ENCODE results near the gene OR8H1.

OR8H1 gene, protein sequence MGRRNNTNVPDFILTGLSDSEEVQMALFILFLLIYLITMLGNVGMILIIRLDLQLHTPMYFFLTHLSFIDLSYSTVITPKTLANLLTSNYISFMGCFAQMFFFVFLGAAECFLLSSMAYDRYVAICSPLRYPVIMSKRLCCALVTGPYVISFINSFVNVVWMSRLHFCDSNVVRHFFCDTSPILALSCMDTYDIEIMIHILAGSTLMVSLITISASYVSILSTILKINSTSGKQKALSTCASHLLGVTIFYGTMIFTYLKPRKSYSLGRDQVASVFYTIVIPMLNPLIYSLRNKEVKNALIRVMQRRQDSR

GRCh38 chr11:56292154-56292553, at the start of gene OR8H1:
Gene OR8H1 (minus strand): TSS chr11:56292254. CDS start chr11:56291062, 1,192 bp downstream.
- DNase-seq (ENCODE audit: insufficient read length, low spot score) (no peak), FAIRE-seq (no peak)

- no peak for DNase-seq (ENCODE audit: insufficient read length, low spot score)
- FAIRE-seq, result no peak
Observed at GRCh38 chr11:56340289-56340688, 48.2 kb upstream of the OR8H1 start.

GRCh38 chr11:56333156-56333555, 41.1 kb upstream of the OR8H1 start:
- FAIRE-seq (no peak), DNase-seq (ENCODE audit: insufficient read length, low spot score) (no peak)

- DNase-seq (ENCODE audit: insufficient read length, low spot score) (no peak), FAIRE-seq (no peak)
Observed at GRCh38 chr11:56331861-56332491, 39.9 kb upstream of the OR8H1 start.

DNA sequence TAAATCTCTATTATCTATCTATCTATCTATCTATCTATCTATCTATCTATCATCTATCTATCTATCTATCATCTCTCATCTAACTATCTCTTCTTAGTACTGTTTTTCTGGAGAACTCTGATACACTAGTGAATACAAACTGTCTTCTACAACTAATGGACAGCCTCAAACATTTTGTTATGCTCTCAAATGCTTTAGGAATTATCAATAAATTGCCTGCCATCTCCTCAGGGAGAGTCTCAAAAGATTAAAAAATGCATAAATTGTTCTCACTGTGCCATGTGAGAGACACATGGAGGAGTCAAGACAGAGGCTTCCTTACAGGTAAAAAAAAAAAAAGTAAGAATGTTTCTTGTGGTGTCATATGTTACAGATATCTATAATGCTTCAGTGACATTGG, 22.8 kb upstream of the OR8H1 start, which contains the start of gene OR8K3:
Gene OR8K3, plus strand, starts transcription at position 301 of the 400 bp plus-strand sequence. CDS start 3,163 bp downstream, outside the sequence.
- FAIRE-seq (no peak), DNase-seq (ENCODE audit: insufficient read length, low spot score) (no peak)

DNA sequence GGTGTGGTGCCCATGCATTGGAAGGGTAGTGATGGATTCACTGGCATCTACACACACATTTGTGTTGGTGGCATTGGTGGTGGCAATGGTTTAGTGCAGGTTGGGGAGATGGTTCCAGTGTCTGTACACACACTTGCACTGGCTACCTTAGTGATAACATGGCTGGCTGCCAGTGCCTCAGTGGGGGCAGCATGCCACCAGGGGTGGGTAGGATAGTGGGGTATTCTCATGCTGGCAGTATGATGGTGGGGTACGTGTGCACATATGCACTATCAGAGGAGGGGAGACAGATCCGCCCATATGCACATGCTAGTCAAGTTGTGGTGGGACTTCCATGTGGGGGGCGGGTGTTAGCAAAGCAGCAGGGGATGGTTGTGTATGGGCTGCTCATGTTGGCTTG, 15.8 kb upstream of the OR8H1 start:
- DNase-seq (ENCODE audit: insufficient read length, low spot score), result no peak
- FAIRE-seq, result no peak

DNA sequence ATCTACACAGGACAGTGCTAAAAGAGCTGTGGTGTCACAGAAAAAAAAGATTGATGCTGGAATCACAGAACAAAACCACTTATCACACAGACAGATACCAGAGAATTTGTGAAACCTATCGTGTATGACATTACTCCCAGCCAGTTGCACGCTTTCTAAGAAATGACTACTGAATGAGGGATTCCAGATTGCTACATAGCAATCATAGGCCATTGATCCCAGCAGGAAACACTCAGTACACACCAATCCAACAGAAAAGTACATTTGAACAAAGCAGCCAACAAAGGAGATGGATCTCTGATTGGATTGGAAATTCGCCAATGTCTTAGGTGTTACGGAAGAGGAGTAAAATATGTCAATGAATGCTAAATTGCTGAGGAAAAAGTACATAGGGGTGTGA, 4.8 kb upstream of the OR8H1 start:
- no peak for FAIRE-seq

GRCh38 chr11:56273854-56274253, 18.2 kb downstream of the OR8H1 start, which contains the start of gene OR5T1:
Gene OR5T1 (plus strand): TSS chr11:56274154. CDS start chr11:56275639, 1,485 bp downstream.
- DNase-seq (ENCODE audit: insufficient read length, low spot score), result no peak
- no peak for FAIRE-seq

More for the DNA sequence above, 4.8 kb upstream of the OR8H1 start:
- DNase-seq (ENCODE audit: insufficient read length, low spot score), result no peak

DNA sequence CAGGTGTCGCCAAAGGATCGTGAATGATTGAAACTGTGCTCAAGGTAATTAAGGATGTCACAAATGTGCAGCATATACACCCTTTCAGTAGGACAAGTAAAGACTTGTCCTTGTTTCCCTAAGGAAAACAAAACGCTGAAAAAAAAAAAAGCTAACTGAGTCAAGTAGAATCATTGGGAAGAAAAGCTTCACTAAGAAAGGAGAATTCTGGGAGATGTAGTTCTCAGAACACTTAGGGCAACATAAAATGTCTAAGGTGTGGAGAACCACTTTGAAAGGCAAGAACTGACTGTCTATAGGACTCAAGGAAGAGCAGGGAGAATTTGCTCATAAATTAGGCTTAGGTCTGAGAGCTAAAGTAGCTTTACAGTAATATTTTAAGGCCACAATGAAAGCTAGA, 21.0 kb downstream of the OR8H1 start:
- no peak for FAIRE-seq

GRCh38 chr11:56251954-56252353, 40.1 kb downstream of the OR8H1 start, which contains the start of gene OR5T3:
Gene OR5T3 (plus strand): TSS chr11:56252254. CDS start chr11:56252254, 0 bp downstream.
- DNase-seq (ENCODE audit: insufficient read length, low spot score), result no peak
- no peak for FAIRE-seq

More for the DNA sequence above, 21.0 kb downstream of the OR8H1 start:
- no peak for DNase-seq (ENCODE audit: insufficient read length, low spot score)

Data from GM19239 (cell line).